ENCODE data around the gene PKDREJ. TPM values are rescaled to one million over a fixed set of nuclear protein-coding genes. Genes with fewer than 3 reads are reported as not detected.

PKDREJ gene
- total and polyA plus RNA-seq, 2 experiments from 2014 or later, result not detected

- no peak overlapping the region for H2AFZ ChIP-seq
- no peak for ATAC-seq
- H3F3A ChIP-seq (replicated peaks; ENCODE audit: low read depth), result peaks cover 8% of the 10 kb centered on the region; the same call in 1 of the 2 replicates
- no peak overlapping the region for H3K4me3 ChIP-seq
- Mint-ChIP-seq H3K36me3 (ENCODE audit: low read depth) (no peaks in the 10 kb centered on the region), H3K9me3 (no peaks in the 10 kb centered on the region), H3K4me3 (no peak overlapping the region), H3K4me1 (no peaks in the 10 kb centered on the region), H3K27ac (no peak overlapping the region), H3K27me3 (ENCODE audit: insufficient read depth, low read depth, poor library complexity) (peaks cover 6% of the 10 kb centered on the region)
- no peaks in the 10 kb centered on the region for H3K27me3 ChIP-seq (ENCODE audit: insufficient read depth)
- H3K4me1 ChIP-seq (ENCODE audit: insufficient read depth), result no peaks in the 10 kb centered on the region
- H3K4me2 ChIP-seq, result no peak overlapping the region
- no peak for DNase-seq (ENCODE audit: low spot score)
- H3K79me2 ChIP-seq (replicated peaks; ENCODE audit: insufficient read depth), result no peaks in the 10 kb centered on the region
- H4K20me1 ChIP-seq (replicated peaks; ENCODE audit: insufficient read depth), result no peaks in the 10 kb centered on the region
- H3K9me2 ChIP-seq (ENCODE audit: insufficient read depth), result no peaks in the 10 kb centered on the region
- no peak overlapping the region for H3K27ac ChIP-seq (ENCODE audit: low read depth)
- TF ChIP-seq EZH2 (IDR thresholded peaks at IDR 0.05; ENCODE audit: low read depth, unreplicated experiment) (no peak), ETS1 (IDR thresholded peaks at IDR 0.05) (no peak), POLR2AphosphoS5 (IDR thresholded peaks at IDR 0.05; ENCODE audit: low read depth) (no peak), ZNF462 (CRISPR knock-in tag; IDR thresholded peaks at IDR 0.05) (no peak), CREB1 (CRISPR knock-in tag; IDR thresholded peaks at IDR 0.05; ENCODE audit: low read depth) (no peak), NANOG (IDR thresholded peaks at IDR 0.05; ENCODE audit: borderline replicate concordance) (no peak), CTCF (conservative IDR thresholded peaks at IDR 0.05; ENCODE audit: low read depth in 2 of 2) (no peak), EZH2phosphoT487 (IDR thresholded peaks at IDR 0.05; ENCODE audit: unreplicated experiment) (no peak), ZNF114 (CRISPR knock-in tag; IDR thresholded peaks at IDR 0.05) (no peak), REST (IDR thresholded peaks at IDR 0.05; ENCODE audit: unreplicated experiment) (no peak), STAT1 (IDR thresholded peaks at IDR 0.05; ENCODE audit: unreplicated experiment) (no peak), JUNB (IDR thresholded peaks at IDR 0.05; ENCODE audit: unreplicated experiment) (no peak), ZNF331 (CRISPR knock-in tag; IDR thresholded peaks at IDR 0.05; ENCODE audit: low read depth) (no peak)
- no peaks in the 10 kb centered on the region for H3K36me3 ChIP-seq (ENCODE audit: insufficient read depth)
Measured at GRCh38 chr22:46230262-46230901, 32.8 kb downstream of the PKDREJ start.

Measured in GM23338 (cell line).